Stimulated activated CD8-positive, alpha-beta memory T cell treated with anti-CD3 and anti-CD28 coated beads, Interleukin-7, amount 100 ng/mL, for 1 hour (primary cell): ENCODE data around the gene NAIP.
"Not testable (repeated sequence)": the region's sequence is repeated elsewhere in the genome, so short reads cannot be mapped to it uniquely, and the experiment has no call there.

Source experiments
- DNase-seq, 2 donors: peaks; one replicate each; pipeline ENCODE4 v3.0.0-alpha.2; 2020; ENCODE audit warnings: low read depth in 2 of 2

The NAIP gene

GRCh38 chr5:71025289-71025953 lies at the start of gene NAIP:
NAIP (minus strand) TSS chr5:71025339; CDS start chr5:71012915, 12,424 bp downstream.
- DNase-seq: not testable (repeated sequence)

GRCh38 chr5:71067262-71067928 lies 42.3 kb upstream of the NAIP start, which contains the start of gene GTF2H2:
GTF2H2 (minus strand) TSS chr5:71067676; CDS start chr5:71062763, 4,913 bp downstream.
- DNase-seq: not testable (repeated sequence)

- DNase-seq: not testable (repeated sequence)
These were observed 36.2 kb upstream of the NAIP start for GRCh38 chr5:71061322-71061721.

- DNase-seq: not testable (repeated sequence)
These were observed 34.3 kb upstream of the NAIP start for GRCh38 chr5:71059426-71059825.

- DNase-seq: not testable (repeated sequence)
These were observed 19.7 kb upstream of the NAIP start for GRCh38 chr5:71044808-71045207.

GRCh38 chr5:71044128-71044527 lies 19.0 kb upstream of the NAIP start:
- not testable (repeated sequence) for DNase-seq

GRCh38 chr5:71031046-71031776 lies 6.1 kb upstream of the NAIP start:
- not testable (repeated sequence) for DNase-seq

- not testable (repeated sequence) for DNase-seq
These were observed 4.5 kb downstream of the NAIP start for GRCh38 chr5:71020643-71021042.

- not testable (repeated sequence) for DNase-seq
These were observed 6.6 kb downstream of the NAIP start for GRCh38 chr5:71018376-71019005.

GRCh38 chr5:71014176-71014575 lies 11.0 kb downstream of the NAIP start:
- DNase-seq: no peak

GRCh38 chr5:71013575-71013974 lies 11.6 kb downstream of the NAIP start:
- DNase-seq: no peak

GRCh38 chr5:71011194-71011792 lies 13.8 kb downstream of the NAIP start:
- no peak for DNase-seq

GRCh38 chr5:71006983-71007382 lies 18.2 kb downstream of the NAIP start:
- not testable (repeated sequence) for DNase-seq

GRCh38 chr5:70984882-70985281 lies 40.3 kb downstream of the NAIP start:
- not testable (repeated sequence) for DNase-seq

GRCh38 chr5:70967220-70967619 lies 57.9 kb downstream of the NAIP start:
- DNase-seq: not testable (repeated sequence)

GRCh38 chr5:70964531-70964930 lies 60.6 kb downstream of the NAIP start:
- not testable (repeated sequence) for DNase-seq

- not testable (repeated sequence) for DNase-seq
These were observed 72.1 kb downstream of the NAIP start for GRCh38 chr5:70953068-70953467.

GRCh38 chr5:70932560-70932959 lies 92.6 kb downstream of the NAIP start:
- not testable (repeated sequence) for DNase-seq

GRCh38 chr5:70931709-70932368 lies 93.3 kb downstream of the NAIP start:
- not testable (repeated sequence) for DNase-seq

GRCh38 chr5:70925211-70925562 lies 100.0 kb downstream of the NAIP start:
- not testable (repeated sequence) for DNase-seq
